ENCODE data around the gene KCNIP4. TPM values are rescaled to one million over a fixed set of nuclear protein-coding genes. Genes with fewer than 3 reads are reported as not detected.
A peak's percentile ranks its signal among the peaks of the same experiment; 100 is the strongest.

Gene KCNIP4
- total and polyA plus RNA-seq, 2 donors (not counting 3 experiments of a cell fraction or from before 2014, with no cell fraction given) = not detected

DNA sequence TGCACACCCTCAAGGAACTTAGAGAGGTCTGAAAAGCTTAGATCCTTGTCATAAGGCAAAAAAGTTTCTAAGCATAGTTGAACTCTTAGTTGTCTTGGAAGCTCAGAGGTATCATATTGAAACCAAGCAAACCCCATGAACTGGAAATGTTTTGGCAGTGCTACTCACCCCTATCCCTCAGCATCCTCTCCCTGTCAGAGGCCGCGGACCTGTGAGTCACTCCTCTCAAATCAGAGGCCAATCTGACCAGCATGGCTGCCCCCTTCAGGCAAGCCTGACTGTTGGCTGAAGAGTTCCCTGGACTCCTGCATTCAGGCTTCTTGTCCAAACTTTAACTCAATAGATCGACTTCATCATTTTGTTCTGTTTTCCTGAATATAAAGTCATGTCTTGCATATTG lies 69.4 kb downstream of the KCNIP4 start:
- DNase-seq (ENCODE audit: low read depth, low spot score) (peak; percentile 22), FAIRE-seq (no peak)
- Histone ChIP-seq H3K36me3 (ENCODE audit: control insufficient read depth in 2 of 2, extremely low read depth in 1 of 2, insufficient read depth in 2 of 2, low read length in 2 of 2) (no peaks in the 10 kb centered on the region), H4K20me1 (replicated peaks; ENCODE audit: control insufficient read depth, extremely low read depth, insufficient read depth, low read length) (no peaks in the 10 kb centered on the region), H3K27me3 (ENCODE audit: control insufficient read depth in 2 of 2, insufficient read depth in 2 of 2, low read length in 2 of 2) (no peaks in the 10 kb centered on the region), H3K9me1 (replicated peaks; ENCODE audit: control insufficient read depth, extremely low read depth, insufficient read depth, low read length) (no peaks in the 10 kb centered on the region), H3K9ac (replicated peaks; ENCODE audit: extremely low read depth, insufficient read depth, low read length) (no peak overlapping the region), H3K79me2 (ENCODE audit: control insufficient read depth, insufficient read depth, low read length) (no peaks in the 10 kb centered on the region), H3K4me2 (ENCODE audit: insufficient read depth, low read length) (no peak overlapping the region), H3K27ac (ENCODE audit: insufficient read depth, low read depth, low read length) (no peak overlapping the region), H2AFZ (ENCODE audit: low read depth, low read length) (no peak overlapping the region), H3K4me1 (ENCODE audit: control insufficient read depth, extremely low read depth, insufficient read depth, low read length) (no peaks in the 10 kb centered on the region), H3K4me3 (replicated peaks in 1 of 3; ENCODE audit: insufficient read depth in 1 of 3, low read depth in 1 of 3, low read length in 3 of 3) (no peak overlapping the region), H3K9me3 (replicated peaks; ENCODE audit: control insufficient read depth, insufficient read depth, low read length) (no peaks in the 10 kb centered on the region)
- ChIA-PET POLR2A (no interaction called here), CTCF (interaction anchor here (0.6 to 1.9 kb wide), 3 partner anchors 21 to 512 kb away, joined by 3 to 20 read pairs (median 4); no protein-coding TSS in a partner anchor)
- dilution Hi-C loops (cut with MboI; ENCODE audit: extremely low pct_ligation_motif_present, low sequenced_read_pairs) = no loop called here
- TF ChIP-seq, protein P1, sequence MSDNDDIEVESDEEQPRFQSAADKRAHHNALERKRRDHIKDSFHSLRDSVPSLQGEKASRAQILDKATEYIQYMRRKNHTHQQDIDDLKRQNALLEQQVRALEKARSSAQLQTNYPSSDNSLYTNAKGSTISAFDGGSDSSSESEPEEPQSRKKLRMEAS (IDR thresholded peaks at IDR 0.05; ENCODE audit: insufficient read depth, insufficient read length) = no peak
- TF ChIP-seq, protein P2, sequence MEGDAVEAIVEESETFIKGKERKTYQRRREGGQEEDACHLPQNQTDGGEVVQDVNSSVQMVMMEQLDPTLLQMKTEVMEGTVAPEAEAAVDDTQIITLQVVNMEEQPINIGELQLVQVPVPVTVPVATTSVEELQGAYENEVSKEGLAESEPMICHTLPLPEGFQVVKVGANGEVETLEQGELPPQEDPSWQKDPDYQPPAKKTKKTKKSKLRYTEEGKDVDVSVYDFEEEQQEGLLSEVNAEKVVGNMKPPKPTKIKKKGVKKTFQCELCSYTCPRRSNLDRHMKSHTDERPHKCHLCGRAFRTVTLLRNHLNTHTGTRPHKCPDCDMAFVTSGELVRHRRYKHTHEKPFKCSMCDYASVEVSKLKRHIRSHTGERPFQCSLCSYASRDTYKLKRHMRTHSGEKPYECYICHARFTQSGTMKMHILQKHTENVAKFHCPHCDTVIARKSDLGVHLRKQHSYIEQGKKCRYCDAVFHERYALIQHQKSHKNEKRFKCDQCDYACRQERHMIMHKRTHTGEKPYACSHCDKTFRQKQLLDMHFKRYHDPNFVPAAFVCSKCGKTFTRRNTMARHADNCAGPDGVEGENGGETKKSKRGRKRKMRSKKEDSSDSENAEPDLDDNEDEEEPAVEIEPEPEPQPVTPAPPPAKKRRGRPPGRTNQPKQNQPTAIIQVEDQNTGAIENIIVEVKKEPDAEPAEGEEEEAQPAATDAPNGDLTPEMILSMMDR (IDR thresholded peaks at IDR 0.05; ENCODE audit: extremely low read depth in 1 of 2, insufficient read depth in 1 of 2, low read depth in 1 of 2, low read length in 2 of 2) = peak in 1 of 2 donors; percentile 13
- no peak for TF ChIP-seq GATA2 (IDR thresholded peaks at IDR 0.05; ENCODE audit: insufficient read depth, insufficient read length, low read depth, low read length)
- BruUV-seq (replicated peaks) = no TSS peak
- intact Hi-C loops (cut with micrococcal nuclease) = loop anchor here (2.0 kb wide), 1 partner anchor 88 kb away; no protein-coding TSS in a partner anchor

GRCh38 chr4:21876711-21877110 lies 71.9 kb downstream of the KCNIP4 start:
- no peaks in the 10 kb centered on the region for H3K4me1 ChIP-seq (ENCODE audit: control insufficient read depth, extremely low read depth, insufficient read depth, low read length)
- no peaks in the 10 kb centered on the region for H3K9me1 ChIP-seq (replicated peaks; ENCODE audit: control insufficient read depth, extremely low read depth, insufficient read depth, low read length)
- no peak for DNase-seq (ENCODE audit: low read depth, low spot score)
- no peak overlapping the region for H3K27ac ChIP-seq (ENCODE audit: insufficient read depth, low read depth, low read length)
- H3K4me3 ChIP-seq (replicated peaks in 1 of 3; ENCODE audit: insufficient read depth in 1 of 3, low read depth in 1 of 3, low read length in 3 of 3) = no peak overlapping the region
- H3K27me3 ChIP-seq (ENCODE audit: control insufficient read depth in 2 of 2, insufficient read depth in 2 of 2, low read length in 2 of 2) = no peaks in the 10 kb centered on the region
- FAIRE-seq = no peak
- no TSS peak for BruUV-seq (replicated peaks)
- H3K79me2 ChIP-seq (ENCODE audit: control insufficient read depth, insufficient read depth, low read length) = no peaks in the 10 kb centered on the region
- CTCF ChIA-PET = no interaction called here
- no peak overlapping the region for H2AFZ ChIP-seq (ENCODE audit: low read depth, low read length)
- intact Hi-C loops (cut with micrococcal nuclease) (no loop called here), dilution Hi-C loops (cut with MboI; ENCODE audit: extremely low pct_ligation_motif_present, low sequenced_read_pairs) (no loop called here)
- H3K4me2 ChIP-seq (ENCODE audit: insufficient read depth, low read length) = no peak overlapping the region
- POLR2A ChIA-PET = no interaction called here
- H3K9ac ChIP-seq (replicated peaks; ENCODE audit: extremely low read depth, insufficient read depth, low read length) = no peak overlapping the region
- TF ChIP-seq, protein P2 (IDR thresholded peaks at IDR 0.05; ENCODE audit: extremely low read depth in 1 of 2, insufficient read depth in 1 of 2, low read depth in 1 of 2, low read length in 2 of 2) = no peak
- TF ChIP-seq EZH2 (IDR thresholded peaks at IDR 0.05; ENCODE audit: borderline replicate concordance, low read depth, low read length, severe bottlenecking) = no peak
- TF ChIP-seq JUN (IDR thresholded peaks at IDR 0.05; ENCODE audit: borderline replicate concordance, insufficient read depth, insufficient read length, low read depth) = no peak
- no peak for TF ChIP-seq POLR2A (IDR thresholded peaks at IDR 0.05; ENCODE audit: low read depth, low read length)
- no peak for TF ChIP-seq GATA2 (IDR thresholded peaks at IDR 0.05; ENCODE audit: insufficient read depth, insufficient read length, low read depth, low read length)
- TF ChIP-seq, protein P1 (IDR thresholded peaks at IDR 0.05; ENCODE audit: insufficient read depth, insufficient read length) = no peak
- TF ChIP-seq FOS (IDR thresholded peaks at IDR 0.05; ENCODE audit: borderline replicate concordance, insufficient read depth, low read length) = no peak
- TF ChIP-seq POLR2AphosphoS5 (IDR thresholded peaks at IDR 0.05; ENCODE audit: insufficient read depth, low read depth, low read length) = no peak
- TF ChIP-seq MYC (IDR thresholded peaks at IDR 0.05; ENCODE audit: low read depth, low read length) = no peak
- H4K20me1 ChIP-seq (replicated peaks; ENCODE audit: control insufficient read depth, extremely low read depth, insufficient read depth, low read length) = no peaks in the 10 kb centered on the region
- H3K9me3 ChIP-seq (replicated peaks; ENCODE audit: control insufficient read depth, insufficient read depth, low read length) = no peaks in the 10 kb centered on the region
- H3K36me3 ChIP-seq (ENCODE audit: control insufficient read depth in 2 of 2, extremely low read depth in 1 of 2, insufficient read depth in 2 of 2, low read length in 2 of 2) = no peaks in the 10 kb centered on the region

Data from endothelial cell of umbilical vein (primary cell).